Measurements from ENCODE around the gene HOXC9.

- no peak for TF ChIP-seq CTCF (conservative IDR thresholded peaks at IDR 0.05; ENCODE audit: low read depth, low read length)
- no peak for TF ChIP-seq EZH2 (IDR thresholded peaks at IDR 0.05; ENCODE audit: borderline replicate concordance, low read depth, low read length, poor library complexity, severe bottlenecking)
These were observed 40.6 kb upstream of the HOXC9 start for GRCh38 chr12:53959314-53959713.
